HG02840 (cell line): ENCODE results near the gene FILIP1L.

Source experiments
- ATAC-seq: cut with Tn5 transposase; IDR thresholded peaks from one replicate; pipeline ENCODE4 v1.9.1; 2021; ENCODE audit warnings: mild to moderate bottlenecking, moderate library complexity, moderate number of reproducible peaks; ENCODE audit not compliant: unreplicated experiment, low FRiP score

The FILIP1L gene

DNA sequence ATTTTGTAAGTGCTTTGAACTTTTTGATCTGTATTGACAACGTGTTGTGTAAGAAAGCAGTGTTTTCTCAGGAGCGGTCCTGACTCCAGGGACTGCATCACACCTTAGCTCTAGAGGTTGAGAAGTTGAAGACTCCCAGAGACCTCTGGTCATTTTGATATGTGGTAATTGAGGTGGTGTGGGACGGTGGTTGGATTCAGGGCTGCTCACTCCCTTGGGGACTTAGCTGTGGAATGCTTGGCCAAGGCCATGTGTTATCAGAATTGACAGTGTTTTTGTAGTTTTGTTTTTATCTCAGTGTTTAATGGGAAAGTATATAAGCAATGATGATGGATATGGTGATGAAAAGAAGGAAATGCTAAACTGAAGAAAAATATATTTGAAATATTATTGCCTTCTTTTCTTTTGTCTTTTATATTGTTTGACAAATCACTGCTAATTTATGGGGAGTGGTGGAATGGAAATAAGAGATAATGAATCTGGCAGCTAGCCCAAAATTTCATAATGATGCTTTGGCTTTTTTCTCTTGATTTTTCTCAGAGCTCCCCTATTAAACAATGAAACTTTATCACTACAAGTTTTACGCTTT, 280.6 kb downstream of the FILIP1L start:
- no peak for ATAC-seq

DNA sequence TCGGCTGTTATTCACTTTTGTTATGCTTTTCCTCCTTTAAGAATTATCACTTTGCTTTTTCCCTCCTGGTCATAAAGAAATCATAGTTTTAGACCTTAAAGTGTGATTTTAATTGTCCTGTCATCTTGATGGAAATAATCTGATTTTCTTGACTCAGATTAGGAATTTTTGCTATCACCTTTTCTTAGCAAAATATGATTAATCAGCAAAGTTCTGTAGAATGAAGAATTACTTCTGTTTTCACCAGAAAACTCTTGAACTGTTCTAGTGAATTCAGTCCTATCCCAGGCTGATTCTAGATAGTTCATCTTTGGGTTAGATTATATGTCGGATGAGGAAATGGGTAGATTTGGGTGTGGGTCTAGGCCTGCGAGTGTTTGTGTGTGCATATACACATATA, 284.5 kb downstream of the FILIP1L start:
- ATAC-seq: no peak

DNA sequence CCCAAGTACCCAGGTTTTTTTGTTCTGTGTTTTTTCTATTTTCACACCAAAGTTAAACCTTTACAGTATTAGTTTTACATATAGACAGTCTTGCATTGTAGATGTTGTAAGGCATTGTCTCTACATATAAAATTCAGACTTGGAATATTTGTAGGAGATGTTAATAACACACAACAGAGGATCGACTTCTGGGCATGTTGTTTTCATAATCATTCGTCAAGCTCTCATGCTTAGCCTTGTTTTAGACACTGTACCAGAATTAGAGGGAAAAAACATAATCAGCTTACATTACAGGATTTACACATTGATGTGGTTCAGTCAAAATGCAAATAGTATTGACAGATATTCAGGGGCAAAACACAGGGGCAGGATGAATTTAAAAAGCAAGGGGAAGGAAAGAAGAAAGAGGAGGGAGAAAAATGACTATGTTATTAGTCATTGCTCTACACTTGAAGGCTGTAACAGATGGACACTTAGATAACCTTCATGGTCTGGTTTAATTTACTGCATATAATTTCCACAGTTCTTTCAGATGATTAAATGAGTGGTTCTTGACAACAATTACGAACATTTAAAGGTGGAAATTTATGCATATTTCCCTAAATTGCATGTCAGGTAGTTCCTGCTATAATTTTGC, 289.2 kb downstream of the FILIP1L start:
- no peak for ATAC-seq

DNA sequence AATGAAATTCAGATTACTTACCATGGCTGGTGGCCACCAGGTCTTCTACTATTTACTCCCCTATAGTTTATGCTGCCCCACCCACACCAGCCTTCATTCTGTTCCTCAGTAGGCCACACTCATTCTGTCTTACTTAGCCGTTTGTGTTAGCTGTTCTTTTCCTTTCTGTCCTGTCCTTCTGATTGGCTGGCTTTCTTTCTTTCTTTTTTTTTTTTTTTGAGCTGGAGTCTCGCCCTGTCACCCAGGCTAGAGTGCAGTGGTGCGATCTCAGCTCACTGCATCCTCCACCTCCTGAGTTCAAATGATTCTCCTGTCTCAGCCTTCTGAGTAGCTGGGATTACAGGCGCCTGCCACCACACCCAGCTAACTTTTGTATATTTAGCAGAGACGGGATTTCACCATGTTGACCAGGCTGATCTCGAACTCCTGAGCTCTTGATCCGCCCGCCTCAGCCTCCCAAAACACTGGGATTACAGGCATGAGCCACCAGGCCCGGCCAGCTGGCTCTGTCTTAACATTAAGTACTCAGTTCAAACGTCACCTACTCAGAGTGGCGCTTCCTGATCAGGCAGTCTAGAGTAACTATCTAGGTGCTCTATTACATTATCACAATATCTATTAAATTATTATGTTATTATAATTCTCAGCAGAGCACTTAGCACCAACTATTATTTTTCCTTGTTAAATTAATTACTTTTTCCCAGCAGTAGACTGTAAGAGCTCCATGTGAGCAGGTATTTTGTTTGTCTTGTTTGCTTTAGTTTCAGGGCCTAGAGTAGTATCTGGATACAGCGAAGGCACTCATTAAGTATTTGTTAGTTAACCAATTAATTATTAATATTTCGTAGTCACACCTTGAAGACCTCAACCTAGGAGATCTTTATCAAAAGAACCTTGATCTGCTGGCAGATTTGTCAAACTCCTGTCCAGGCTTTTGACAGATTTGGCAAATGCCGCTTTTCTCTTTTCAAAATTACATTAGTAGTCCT, 290.3 kb downstream of the FILIP1L start:
- ATAC-seq: no peak

DNA sequence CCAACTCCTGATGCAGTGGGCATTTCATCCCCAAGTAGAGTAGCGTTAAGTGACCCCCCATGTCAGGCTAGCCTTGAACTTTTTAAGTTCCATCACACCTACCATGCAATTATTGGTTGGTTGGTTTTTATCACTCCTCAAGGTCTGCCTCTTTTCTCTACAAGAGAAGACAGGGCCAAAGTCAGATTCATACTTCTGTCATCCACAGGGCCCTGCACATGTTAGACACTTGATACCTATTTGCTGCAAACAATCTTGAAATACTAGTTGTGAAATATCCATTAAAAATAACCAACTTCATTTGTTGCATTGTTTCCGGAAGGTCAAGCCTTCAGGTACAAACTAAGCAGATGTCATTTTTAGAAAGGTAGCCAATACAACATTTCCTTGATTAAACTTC, 295.5 kb downstream of the FILIP1L start:
- no peak for ATAC-seq

DNA sequence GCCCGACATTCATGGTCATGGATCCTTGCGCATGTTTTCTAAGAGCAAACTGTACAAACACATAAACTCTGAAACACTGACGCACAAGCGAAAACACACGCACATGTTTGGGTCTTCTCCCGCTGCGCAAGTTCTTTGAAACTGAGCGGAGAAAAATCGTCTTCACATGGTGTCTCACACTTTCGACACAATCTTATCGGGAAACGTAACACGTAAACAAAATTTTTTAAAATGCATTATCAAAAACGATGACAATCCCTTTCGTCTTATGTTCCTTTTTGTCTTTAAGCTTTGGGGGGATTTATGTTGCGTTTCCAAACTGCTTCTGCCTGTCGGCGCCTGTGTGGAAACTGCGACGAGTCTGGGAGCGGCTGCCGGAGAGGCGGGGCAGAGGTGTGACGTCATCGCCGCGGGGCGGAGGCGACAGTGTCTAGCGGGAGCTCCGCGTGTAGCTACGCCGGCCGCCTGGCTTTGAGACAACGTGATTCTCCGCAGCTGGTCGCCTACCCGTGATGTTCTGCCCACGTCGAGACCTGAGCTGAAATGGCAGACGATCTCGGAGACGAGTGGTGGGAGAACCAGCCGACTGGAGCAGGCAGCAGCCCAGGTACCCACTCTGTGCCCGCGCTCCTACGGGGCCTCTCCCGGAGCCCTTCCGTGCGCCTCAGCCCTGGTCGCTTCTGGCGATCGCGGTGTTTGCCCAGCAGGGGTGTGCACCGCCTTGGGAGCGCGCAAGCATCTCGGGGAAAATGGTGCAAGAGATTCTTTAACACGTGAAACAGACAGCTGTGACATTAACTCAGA, 296.7 kb downstream of the FILIP1L start, which contains the start of gene CMSS1:
CMSS1 (plus strand) TSS at position 426 of the 804 bp plus-strand sequence.
- peak; percentile 99 for ATAC-seq

DNA sequence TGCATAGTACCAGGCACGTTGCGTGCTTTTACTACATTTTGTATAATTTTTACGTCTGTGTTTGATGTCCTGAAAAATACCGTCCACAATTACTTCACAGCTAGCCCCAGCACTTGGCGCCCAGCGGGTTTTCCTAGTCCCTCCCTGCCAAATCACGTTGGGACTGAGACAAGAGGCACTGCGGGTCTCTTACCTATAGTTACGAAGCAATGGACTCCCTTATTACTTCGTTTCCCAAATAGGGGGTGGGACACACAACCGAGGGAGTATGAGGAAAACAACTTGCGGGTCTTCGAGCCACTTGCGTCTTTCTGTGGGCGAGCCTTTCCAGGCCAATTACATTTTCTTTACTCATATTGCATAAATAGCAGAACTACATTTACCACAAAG, 297.3 kb downstream of the FILIP1L start:
- no peak for ATAC-seq

DNA sequence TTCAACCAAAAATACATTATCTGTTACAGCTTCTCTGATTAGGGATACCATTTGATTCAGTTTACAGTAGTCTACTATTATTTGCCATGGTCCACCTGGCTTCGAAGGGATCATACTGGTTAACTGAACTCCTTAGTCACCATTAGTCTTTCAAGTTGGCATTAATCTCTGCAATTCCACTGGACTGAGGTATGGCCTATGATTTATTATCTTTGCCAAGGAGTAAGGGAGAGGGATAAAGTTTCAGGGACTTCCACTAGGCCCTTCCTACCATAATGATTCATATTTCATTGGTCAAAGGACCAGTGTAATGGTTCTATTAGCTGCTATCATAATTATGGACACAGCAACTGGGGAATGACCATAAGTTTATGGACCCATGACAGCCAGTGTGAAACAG, 303.9 kb downstream of the FILIP1L start:
- no peak for ATAC-seq

DNA sequence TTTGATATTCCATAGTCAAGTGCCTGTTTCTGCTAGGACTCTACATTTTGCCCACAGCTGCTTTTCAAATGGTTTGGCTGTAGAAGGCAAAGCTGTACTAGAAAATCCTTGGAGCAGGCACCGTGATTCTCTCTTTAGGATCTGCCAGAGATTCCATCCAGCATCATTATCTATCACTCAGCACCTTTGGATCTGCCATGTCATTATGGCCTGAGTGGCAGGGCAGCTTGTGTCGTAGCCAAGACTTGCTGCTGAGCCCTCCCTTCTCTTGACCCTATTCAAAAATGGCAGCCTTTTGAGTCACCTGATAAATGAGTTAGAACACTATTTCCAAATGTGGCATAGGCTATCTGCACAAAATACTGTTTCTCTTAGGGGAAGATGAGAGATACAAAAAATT, 304.7 kb downstream of the FILIP1L start:
- ATAC-seq: no peak

DNA sequence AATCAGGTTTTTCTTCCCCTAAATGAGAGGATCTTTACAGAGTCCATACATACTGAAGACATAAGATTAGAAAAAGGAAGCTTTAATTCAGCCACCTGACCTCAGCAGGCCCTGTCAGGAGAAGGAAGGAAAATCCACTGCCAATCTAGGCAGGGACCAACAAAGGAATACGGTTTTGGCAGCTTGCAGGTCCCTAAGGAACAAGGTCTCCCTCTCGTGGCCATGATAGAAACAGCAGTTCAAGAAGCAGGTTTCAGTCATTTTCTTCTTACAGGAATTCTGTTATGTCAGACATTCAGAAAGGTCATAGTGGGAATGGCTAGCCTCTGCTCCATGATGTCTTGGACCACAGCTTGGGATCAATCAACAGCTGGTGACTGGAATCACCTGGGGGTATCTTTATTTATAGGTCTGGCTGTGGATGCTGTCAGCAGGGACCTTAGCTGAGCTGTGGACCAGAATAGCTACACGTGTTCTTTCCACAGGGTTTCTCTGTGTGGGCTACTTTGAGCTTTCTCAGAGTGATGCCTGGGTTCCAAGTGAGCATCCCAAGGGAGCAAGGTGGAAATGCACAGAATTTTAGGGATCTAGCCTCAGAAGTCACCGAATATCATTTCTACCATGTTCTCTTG, 306.0 kb downstream of the FILIP1L start:
- no peak for ATAC-seq

DNA sequence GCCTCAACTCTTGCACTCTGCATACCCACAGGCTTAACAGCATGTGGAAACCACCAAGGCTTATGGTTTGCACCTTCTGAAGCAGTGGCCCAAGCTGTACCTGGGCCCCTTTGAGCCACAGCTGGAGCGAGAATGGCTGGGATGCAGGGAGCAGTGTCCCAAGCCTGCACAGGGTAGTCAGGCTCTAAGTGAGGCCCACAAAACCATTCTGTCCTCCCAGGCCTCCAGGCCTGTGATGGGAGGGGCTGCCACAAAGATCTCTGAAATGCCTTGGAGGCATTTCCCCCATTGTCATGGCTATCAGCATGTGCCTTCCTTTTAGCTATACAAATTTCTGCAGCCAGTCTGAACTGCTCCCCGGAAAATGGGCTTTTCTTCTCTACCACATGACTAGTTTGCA, 309.1 kb downstream of the FILIP1L start:
- ATAC-seq: no peak

DNA sequence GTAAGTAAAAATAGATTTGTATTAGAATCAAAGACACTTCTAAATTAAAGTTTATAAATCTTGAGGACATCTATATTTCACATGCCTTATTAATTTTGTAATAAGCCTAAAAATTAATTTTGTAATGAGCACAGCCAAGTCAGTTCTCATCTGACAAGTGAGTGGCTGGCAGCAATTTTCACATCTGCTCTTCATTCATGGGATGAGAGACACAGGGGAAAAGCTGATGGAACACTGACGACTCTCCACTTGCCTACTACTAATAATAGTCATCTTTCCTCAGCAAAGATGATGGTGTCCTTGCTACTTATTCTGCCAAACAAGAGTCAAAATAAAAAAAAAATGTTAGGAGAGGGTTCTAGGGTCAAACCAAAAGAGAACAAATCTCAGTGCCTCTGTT, 311.0 kb downstream of the FILIP1L start:
- no peak for ATAC-seq

DNA sequence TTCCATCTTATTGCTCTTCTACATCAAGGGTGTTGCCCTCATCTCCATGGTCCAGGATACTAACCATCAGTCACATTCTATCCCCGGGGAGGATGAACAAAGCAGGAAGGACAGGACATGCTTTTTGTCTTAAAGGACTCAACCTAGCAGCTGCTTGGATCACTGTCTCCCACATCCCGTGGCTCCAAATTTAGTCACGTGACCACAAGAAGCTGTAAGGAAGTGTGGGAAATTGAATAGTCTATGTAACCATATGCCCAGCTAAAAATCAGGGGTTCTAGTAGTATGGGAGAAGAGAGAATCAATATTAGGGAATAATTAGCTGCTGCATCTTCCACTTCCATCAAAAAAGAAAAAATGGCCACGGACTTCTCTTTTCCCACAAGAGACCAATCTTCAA, 314.9 kb downstream of the FILIP1L start:
- ATAC-seq: no peak

DNA sequence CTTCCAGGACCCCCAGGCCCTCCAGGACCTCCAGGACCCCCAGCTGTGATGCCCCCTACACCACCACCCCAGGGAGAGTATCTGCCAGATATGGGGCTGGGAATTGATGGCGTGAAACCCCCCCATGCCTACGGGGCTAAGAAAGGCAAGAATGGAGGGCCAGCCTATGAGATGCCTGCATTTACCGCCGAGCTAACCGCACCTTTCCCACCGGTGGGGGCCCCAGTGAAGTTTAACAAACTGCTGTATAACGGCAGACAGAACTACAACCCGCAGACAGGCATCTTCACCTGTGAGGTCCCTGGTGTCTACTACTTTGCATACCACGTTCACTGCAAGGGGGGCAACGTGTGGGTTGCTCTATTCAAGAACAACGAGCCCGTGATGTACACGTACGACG, 318.7 kb downstream of the FILIP1L start:
- no peak for ATAC-seq

DNA sequence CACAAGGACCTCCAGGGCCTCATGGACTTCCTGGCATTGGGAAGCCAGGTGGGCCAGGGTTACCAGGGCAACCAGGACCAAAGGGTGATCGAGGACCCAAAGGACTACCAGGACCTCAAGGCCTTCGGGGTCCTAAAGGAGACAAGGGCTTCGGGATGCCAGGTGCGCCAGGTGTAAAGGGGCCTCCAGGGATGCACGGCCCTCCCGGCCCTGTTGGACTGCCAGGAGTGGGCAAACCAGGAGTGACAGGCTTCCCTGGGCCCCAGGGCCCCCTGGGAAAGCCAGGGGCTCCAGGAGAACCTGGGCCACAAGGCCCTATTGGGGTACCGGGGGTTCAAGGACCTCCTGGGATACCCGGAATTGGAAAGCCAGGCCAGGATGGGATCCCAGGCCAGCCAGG, 319.8 kb downstream of the FILIP1L start:
- no peak for ATAC-seq

DNA sequence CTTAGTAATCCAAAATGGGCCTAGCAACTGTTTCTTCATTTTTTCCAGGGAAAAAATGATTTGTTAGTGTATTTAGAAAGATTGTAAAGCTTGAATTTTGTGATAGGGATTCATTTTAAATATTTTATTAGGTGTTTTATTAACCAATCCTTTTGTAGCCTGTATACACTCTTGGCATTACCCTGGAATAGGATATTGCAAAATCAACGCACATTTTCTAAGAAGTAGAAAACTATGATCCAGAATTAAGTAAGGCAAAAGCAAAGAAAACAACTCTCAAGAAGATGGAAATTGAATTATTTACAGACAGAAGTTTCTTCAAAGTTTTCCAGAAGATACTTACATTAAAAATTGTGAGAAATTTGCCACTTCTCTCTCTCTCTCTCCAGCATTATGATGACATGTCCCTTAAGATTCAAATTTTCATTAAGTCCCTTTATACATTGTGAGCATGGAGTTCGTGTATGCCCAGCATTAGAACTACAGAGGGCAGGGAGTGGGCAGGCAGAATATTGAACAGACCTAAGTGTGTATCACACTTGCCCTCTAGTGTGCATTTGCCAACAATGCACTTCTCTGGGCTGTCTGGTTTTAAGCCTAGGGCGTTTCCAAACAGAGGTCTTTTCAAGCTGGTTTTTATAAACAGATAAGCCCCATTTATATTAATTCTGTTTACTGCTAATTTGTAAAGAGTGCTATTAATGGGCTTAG, 325.1 kb downstream of the FILIP1L start:
- ATAC-seq: peak; percentile 67
